Neuronal stem cell (in vitro differentiated cells): ENCODE data around the gene ITSN1.
"Not testable (repeated sequence)": the region's sequence is repeated elsewhere in the genome, so short reads cannot be mapped to it uniquely, and the experiment has no call there.

Experiments used
- DNase-seq: peaks from one replicate; pipeline ENCODE4 v3.0.0-alpha.2; 2013; ENCODE audit warnings: low spot score
- H2AFZ ChIP-seq: one replicate; pipeline ENCODE4 v1.6.1; 2013; ENCODE audit warnings: mild to moderate bottlenecking, low read length, inconsistent platforms
- H2AK5ac ChIP-seq: 2 replicates; pipeline ENCODE4 v1.6.1; 2013; ENCODE audit warnings: low read depth, mild to moderate bottlenecking, inconsistent platforms, low read length, moderate library complexity, mixed read lengths
- H2BK120ac ChIP-seq: 2 replicates; pipeline ENCODE4 v1.6.1; 2013; ENCODE audit warnings: low read depth, mild to moderate bottlenecking, inconsistent platforms, low read length, moderate library complexity, mixed read lengths
- H2BK12ac ChIP-seq: one replicate; pipeline ENCODE4 v1.6.1; 2013; ENCODE audit warnings: low read length, inconsistent platforms
- H2BK15ac ChIP-seq: 2 replicates; pipeline ENCODE4 v1.6.1; 2013; ENCODE audit warnings: mild to moderate bottlenecking, low read length, inconsistent platforms, mixed read lengths
- H2BK5ac ChIP-seq: one replicate; pipeline ENCODE4 v1.6.1; 2013; ENCODE audit warnings: inconsistent platforms, mild to moderate bottlenecking, low read length, moderate library complexity
- H3K14ac ChIP-seq: one replicate; pipeline ENCODE4 v1.6.1; 2013; ENCODE audit warnings: low read length, inconsistent platforms
- H3K18ac ChIP-seq: 2 replicates; pipeline ENCODE4 v1.6.1; 2013; ENCODE audit warnings: low read length, inconsistent platforms
- H3K23ac ChIP-seq: 2 replicates; pipeline ENCODE4 v1.6.1; 2013; ENCODE audit warnings: low read depth, mild to moderate bottlenecking, mixed read lengths, low read length, inconsistent platforms; ENCODE audit not compliant: poor library complexity
- H3K27ac ChIP-seq: replicated peaks from 3 replicates; pipeline ENCODE4 v1.5.1; 2013; ENCODE audit warnings: low read length, inconsistent platforms
- H3K27me3 ChIP-seq, 3 experiments: 2 replicates each; pipeline ENCODE4 v1.6.1; 2013; ENCODE audit warnings: low read length in 3 of 3, mild to moderate bottlenecking in 2 of 3, inconsistent platforms in 1 of 3, low read depth in 1 of 3, mixed read lengths in 1 of 3, moderate library complexity in 1 of 3; ENCODE audit not compliant: control insufficient read depth in 3 of 3, insufficient read depth in 3 of 3
- H3K36me3 ChIP-seq, 2 donors: replicated peaks in 1 of 2; 2 replicates each; pipeline ENCODE4 v1.6.1; 2013; ENCODE audit warnings: low read length in 2 of 2; ENCODE audit not compliant: control insufficient read depth in 2 of 2, insufficient read depth in 2 of 2
- H3K4ac ChIP-seq: 2 replicates; pipeline ENCODE4 v1.6.1; 2013; ENCODE audit warnings: inconsistent platforms, mild to moderate bottlenecking, low read length, moderate library complexity
- H3K4me1 ChIP-seq, 2 donors: 1 replicate in 1 of 2; 2 replicates in 1 of 2; pipeline ENCODE4 v1.6.1; 2013; ENCODE audit warnings: low read length in 2 of 2, low read depth in 1 of 2; ENCODE audit not compliant: control insufficient read depth in 2 of 2, insufficient read depth in 1 of 2
- H3K4me2 ChIP-seq: one replicate; pipeline ENCODE4 v1.6.1; 2013; ENCODE audit warnings: mild to moderate bottlenecking, low read length, inconsistent platforms; ENCODE audit not compliant: insufficient read depth, poor library complexity, severe bottlenecking
- H3K4me3 ChIP-seq, 2 donors: 2 replicates each; pipeline ENCODE4 v1.5.1; 2013; ENCODE audit warnings: low read length in 2 of 2, mild to moderate bottlenecking in 2 of 2, inconsistent platforms in 1 of 2, moderate library complexity in 1 of 2
- H3K79me1 ChIP-seq: one replicate; pipeline ENCODE4 v1.6.1; 2013; ENCODE audit warnings: low read depth, mild to moderate bottlenecking, inconsistent platforms, low read length, moderate library complexity
- H3K9ac ChIP-seq: one replicate; pipeline ENCODE4 v1.6.1; 2013; ENCODE audit warnings: mild to moderate bottlenecking, low read depth, low read length, inconsistent platforms; ENCODE audit not compliant: poor library complexity
- H3K9me3 ChIP-seq, 2 donors: replicated peaks in 1 of 2; 2 replicates each; pipeline versions ENCODE3 to v1.6.1; 2013; ENCODE audit warnings: low read length in 2 of 2, mild to moderate bottlenecking in 2 of 2, inconsistent platforms in 1 of 2, low read depth in 1 of 2, mixed read lengths in 1 of 2, moderate library complexity in 1 of 2; ENCODE audit not compliant: control insufficient read depth in 2 of 2, insufficient read depth in 1 of 2
- H4K8ac ChIP-seq: one replicate; pipeline ENCODE4 v1.6.1; 2013; ENCODE audit warnings: low read depth, mild to moderate bottlenecking, inconsistent platforms, low read length, moderate library complexity
- H4K91ac ChIP-seq: one replicate; pipeline ENCODE4 v1.6.1; 2013; ENCODE audit warnings: low read length, low read depth, mild to moderate bottlenecking, inconsistent platforms; ENCODE audit not compliant: poor library complexity
- WGBS, 2 donors: extraction: QIAGEN DNeasy Blood & Tissue Kit; methylation state at CpG; one replicate each; pipeline ENCODE4 v1.1.7; 2013; ENCODE audit warnings: missing lambda C conversion rate in 2 of 2, mixed read lengths in 1 of 2; ENCODE audit not compliant: insufficient read length in 2 of 2, insufficient replicate concordance in 1 of 2; ENCODE audit errors: extremely low coverage in 2 of 2; 5-methylcytosine and 5-hydroxymethylcytosine counted together

ITSN1 gene

DNA sequence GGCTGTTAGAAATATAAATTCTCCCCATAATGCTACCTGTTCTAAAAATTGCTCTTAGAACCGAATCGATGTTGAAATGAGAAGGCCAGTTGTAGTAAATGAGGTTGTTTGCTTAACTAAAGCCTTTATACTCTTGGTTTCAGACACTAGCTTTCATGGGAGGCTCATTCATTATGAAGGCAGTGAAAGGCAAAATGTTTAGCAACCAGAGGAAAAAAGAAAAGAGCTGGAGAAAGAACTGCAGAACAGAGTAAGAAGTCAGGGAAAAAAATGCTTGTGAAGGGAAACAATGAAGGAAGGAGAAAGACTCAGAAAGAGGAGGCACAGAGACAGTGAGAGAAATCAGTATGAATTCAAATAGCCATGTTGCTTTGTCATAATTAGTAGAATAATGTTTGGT lies 145.1 kb downstream of the ITSN1 start:
- H3K4ac ChIP-seq: no peak overlapping the region
- no peak overlapping the region for H2BK15ac ChIP-seq
- peaks cover 2 to 4% of the 10 kb centered on the region in 2 donors for H3K4me1 ChIP-seq
- no peak overlapping the region for H3K27ac ChIP-seq
- WGBS, 2 donors: no CpG with 5 or more reads among the region's 2 CpGs
- H3K36me3 ChIP-seq: peaks cover 0 to 65% of the 10 kb centered on the region in 2 donors
- no peak overlapping the region for H3K14ac ChIP-seq
- H3K4me2 ChIP-seq: no peak overlapping the region
- no peak overlapping the region for H2BK5ac ChIP-seq
- no peak overlapping the region for H3K18ac ChIP-seq
- no peak overlapping the region for H4K91ac ChIP-seq
- H2AK5ac ChIP-seq: no peak overlapping the region
- no peak overlapping the region for H3K23ac ChIP-seq
- DNase-seq: no peak
- no peaks in the 10 kb centered on the region for H3K27me3 ChIP-seq
- no peak overlapping the region for H2BK12ac ChIP-seq
- no peak overlapping the region for H4K8ac ChIP-seq
- H3K79me1 ChIP-seq: no peaks in the 10 kb centered on the region
- H3K4me3 ChIP-seq: no peak overlapping the region
- no peaks in the 10 kb centered on the region for H3K9me3 ChIP-seq
- H3K9ac ChIP-seq: no peak overlapping the region
- H2AFZ ChIP-seq: no peak overlapping the region
- H2BK120ac ChIP-seq: no peak overlapping the region

DNA sequence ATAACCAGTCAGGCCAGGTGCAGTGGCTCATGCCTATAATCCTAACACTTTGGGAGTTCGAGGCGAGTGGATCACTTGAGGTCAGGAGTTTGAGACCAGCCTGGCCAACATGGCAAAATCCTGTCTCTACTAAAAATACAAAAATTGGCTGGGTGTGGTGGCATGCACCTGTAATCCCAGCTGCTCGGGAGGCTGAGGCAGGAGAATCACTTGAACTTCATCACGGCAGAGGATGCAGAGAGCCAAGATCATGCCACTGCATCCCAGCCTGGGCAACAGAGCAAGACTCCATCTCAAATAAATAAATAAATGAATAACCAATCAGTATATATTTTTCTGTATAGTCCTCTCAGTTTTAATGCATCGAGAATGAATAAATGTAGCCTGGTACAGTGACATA lies 146.1 kb downstream of the ITSN1 start:
- H2BK120ac ChIP-seq, H2BK15ac ChIP-seq, H3K23ac ChIP-seq, H3K27me3 ChIP-seq, H3K14ac ChIP-seq, H4K8ac ChIP-seq, H3K9me3 ChIP-seq, H2AFZ ChIP-seq, H2BK12ac ChIP-seq, DNase-seq, H3K4me3 ChIP-seq, H3K18ac ChIP-seq, H4K91ac ChIP-seq, H3K27ac ChIP-seq, H2BK5ac ChIP-seq, H2AK5ac ChIP-seq, H3K79me1 ChIP-seq, H3K9ac ChIP-seq, H3K4me2 ChIP-seq, H3K4ac ChIP-seq, H3K4me1 ChIP-seq: not testable (repeated sequence)
- H3K36me3 ChIP-seq: peaks cover 2 to 61% of the 10 kb centered on the region in 2 donors
- whole genome bisulfite sequencing, 2 donors: no CpG with 5 or more reads among the region's 5 CpGs

DNA sequence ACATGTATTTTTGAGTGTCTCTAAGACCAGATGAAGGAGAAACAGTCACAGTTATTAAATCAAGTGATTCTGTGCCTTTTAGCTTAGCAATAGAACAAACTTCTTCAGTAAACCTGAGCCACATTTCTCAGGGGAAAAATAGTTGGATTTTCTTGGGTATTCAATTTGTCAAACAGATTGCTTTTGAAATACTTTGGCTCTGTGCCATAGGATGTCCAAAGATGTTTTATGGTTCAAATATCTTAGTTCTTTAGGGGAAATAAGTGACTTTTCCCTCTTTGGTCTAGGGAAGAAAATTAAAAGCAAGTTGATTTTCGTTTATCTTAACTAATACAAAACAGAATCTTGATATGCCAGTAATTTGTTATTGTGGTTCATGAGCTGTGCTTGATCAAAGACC lies 147.4 kb downstream of the ITSN1 start:
- Histone ChIP-seq H3K9ac (no peak overlapping the region), H3K4ac (no peak overlapping the region), H3K4me2 (no peak overlapping the region), H3K27ac (no peak overlapping the region), H4K91ac (no peak overlapping the region), H3K4me3 (no peak overlapping the region), H2AK5ac (no peak overlapping the region), H3K14ac (no peak overlapping the region), H2BK5ac (no peak overlapping the region), H2AFZ (no peak overlapping the region), H3K27me3 (no peaks in the 10 kb centered on the region), H3K4me1 (peaks cover 4% of the 10 kb centered on the region in 2 donors), H3K18ac (no peak overlapping the region), H3K79me1 (no peaks in the 10 kb centered on the region), H2BK12ac (no peak overlapping the region), H3K23ac (no peak overlapping the region), H3K36me3 (peaks cover 6 to 58% of the 10 kb centered on the region in 2 donors), H2BK120ac (no peak overlapping the region), H4K8ac (no peak overlapping the region), H3K9me3 (peaks cover 0 to 2% of the 10 kb centered on the region in 2 donors), H2BK15ac (no peak overlapping the region)
- no peak for DNase-seq
- no CpG with 5 or more reads among the region's 1 CpG for WGBS, 2 donors

DNA sequence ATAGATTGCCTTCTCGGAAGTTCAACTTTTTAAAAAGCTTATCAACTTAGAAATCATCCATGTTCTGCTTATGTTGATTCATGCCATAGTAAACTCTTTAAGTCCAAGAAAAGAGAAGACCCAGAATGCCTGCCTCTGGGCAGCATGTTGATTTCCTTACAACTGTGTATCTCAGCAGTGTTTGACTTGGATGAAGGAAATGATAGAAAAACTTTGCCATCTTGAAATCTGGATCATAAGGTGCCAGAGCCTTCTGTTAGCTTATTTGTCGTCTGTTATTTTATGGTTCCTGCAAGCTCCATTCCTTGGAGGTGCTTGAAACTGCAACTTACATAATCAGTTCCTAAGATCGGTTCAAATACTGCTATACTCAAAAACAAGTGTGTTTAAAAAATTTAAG lies 148.8 kb downstream of the ITSN1 start:
- no peak overlapping the region for H3K14ac ChIP-seq
- H3K4me2 ChIP-seq: no peak overlapping the region
- no peak for DNase-seq
- H2AFZ ChIP-seq: no peak overlapping the region
- H3K36me3 ChIP-seq: peaks cover 6 to 56% of the 10 kb centered on the region in 2 donors
- no peak overlapping the region for H2BK5ac ChIP-seq
- H4K8ac ChIP-seq: no peak overlapping the region
- no peak overlapping the region for H2AK5ac ChIP-seq
- H3K9ac ChIP-seq: no peak overlapping the region
- WGBS, 2 donors: no CpG with 5 or more reads among the region's 3 CpGs
- H2BK12ac ChIP-seq: no peak overlapping the region
- no peak overlapping the region for H3K27ac ChIP-seq
- H3K4ac ChIP-seq: no peak overlapping the region
- H3K27me3 ChIP-seq: no peaks in the 10 kb centered on the region
- no peak overlapping the region for H2BK15ac ChIP-seq
- H3K23ac ChIP-seq: no peak overlapping the region
- peaks cover 4% of the 10 kb centered on the region in 2 donors for H3K4me1 ChIP-seq
- no peak overlapping the region for H4K91ac ChIP-seq
- no peak overlapping the region for H3K4me3 ChIP-seq
- peaks cover 0 to 2% of the 10 kb centered on the region in 2 donors for H3K9me3 ChIP-seq
- H3K79me1 ChIP-seq: no peaks in the 10 kb centered on the region
- no peak overlapping the region for H3K18ac ChIP-seq
- H2BK120ac ChIP-seq: no peak overlapping the region
